RWPE1 (cell line): ENCODE data around the gene SAMHD1.
A peak's percentile ranks its signal among the peaks of the same experiment; 100 is the strongest.

ENCODE experiments used
- CTCF ChIA-PET: fragments of 350-600 bp; sonication (Branson Sonifier 250); formaldehyde crosslinking; extraction: SDS; loops from one replicate; lab custom pipeline; 2021; lab: Yijun Ruan, JAX
- POLR2A ChIA-PET: fragments of 400-600 bp; formaldehyde crosslinking; extraction: SDS; loops from one replicate; lab custom pipeline; 2020; ENCODE audit warnings: antibody characterized with exemption; ENCODE audit not compliant: low non-redundant PET; lab: Yijun Ruan, JAX
- DNase-seq: peaks from one replicate; pipeline ENCODE4 v3.0.0; 2012; ENCODE audit warnings: low spot score
- H3K27ac ChIP-seq: fragments of 450-650 bp; 2 replicates; pipeline ENCODE4 v1.5.1; 2017
- CTCF ChIP-seq: fragments of 450-650 bp; conservative IDR thresholded peaks from 2 replicates; pipeline ENCODE4 v1.5.1; 2017; ENCODE audit warnings: low read depth, mild to moderate bottlenecking

Gene SAMHD1

GRCh38 chr20:36989797-36990196 is 38.3 kb upstream of the SAMHD1 start:
- ChIA-PET POLR2A (no interaction called here), CTCF (interaction anchor here (0.7 kb wide), 1 partner anchor 382 kb away, joined by 4 read pairs; no protein-coding TSS in a partner anchor)
- no peak for DNase-seq

GRCh38 chr20:36988494-36988966 is 37.0 kb upstream of the SAMHD1 start:
- ChIA-PET POLR2A (no interaction called here), CTCF (interaction anchor here (0.6 kb wide), 1 partner anchor 9 kb away, joined by 3 read pairs; no protein-coding TSS in a partner anchor)
- H3K27ac ChIP-seq, result no peak overlapping the region
- no peak for DNase-seq
- TF ChIP-seq CTCF, result no peak

More at GRCh38 chr20:36989797-36990196, 38.3 kb upstream of the SAMHD1 start:
- no peak for TF ChIP-seq CTCF
- H3K27ac ChIP-seq, result peak overlapping the region; percentile 29

- CTCF ChIA-PET, result interaction anchor here (0.7 kb wide), 2 partner anchors 176 to 213 kb away, joined by 3 read pairs; no protein-coding TSS in a partner anchor
- POLR2A ChIA-PET, result no interaction called here
- no peak for TF ChIP-seq CTCF
- H3K27ac ChIP-seq, result no peak overlapping the region
- DNase-seq, result no peak
Observed at GRCh38 chr20:36984257-36984638, 32.7 kb upstream of the SAMHD1 start.

GRCh38 chr20:36975099-36975818 is 23.8 kb upstream of the SAMHD1 start:
- no peak for TF ChIP-seq CTCF

GRCh38 chr20:36974660-36975059 is 23.2 kb upstream of the SAMHD1 start:
- no peak for TF ChIP-seq CTCF
- CTCF ChIA-PET, result no interaction called here
- POLR2A ChIA-PET, result interaction anchor here (0.6 kb wide), 1 partner anchor 1118 kb away, joined by 3 read pairs; no protein-coding TSS in a partner anchor
- no peak for DNase-seq
- H3K27ac ChIP-seq, result no peak overlapping the region

More at GRCh38 chr20:36975099-36975818, 23.8 kb upstream of the SAMHD1 start:
- ChIA-PET POLR2A (interaction anchor here (0.6 kb wide), 1 partner anchor 1119 kb away, joined by 3 read pairs; no protein-coding TSS in a partner anchor), CTCF (interaction anchor here (0.7 kb wide), 1 partner anchor 89 kb away, joined by 3 read pairs; no protein-coding TSS in a partner anchor)
- no peak for DNase-seq
- no peak overlapping the region for H3K27ac ChIP-seq

GRCh38 chr20:36971103-36971502 is 19.6 kb upstream of the SAMHD1 start:
- no peak for TF ChIP-seq CTCF
- H3K27ac ChIP-seq, result no peak overlapping the region
- no peak for DNase-seq
- CTCF ChIA-PET, result no interaction called here
- POLR2A ChIA-PET, result no interaction called here
